Liver (tissue), 9 donors: ENCODE measurements around the gene DDX1. TPM values are rescaled to one million over a fixed set of nuclear protein-coding genes. Genes with fewer than 3 reads are reported as not detected.

Experiments used
- DNase-seq: peaks from one replicate; pipeline ENCODE4 v3.0.0-alpha.2; 2017; ENCODE audit warnings: low spot score
- H3K27ac ChIP-seq, 2 donors: one replicate each; pipeline ENCODE4 v1.7.0; 2013; ENCODE audit warnings: inconsistent platforms in 2 of 2, low read length in 2 of 2, control low read depth in 1 of 2, low read depth in 1 of 2, mild to moderate bottlenecking in 1 of 2
- H3K27me3 ChIP-seq, 4 donors: one replicate each; pipeline versions ENCODE4 v1.6.1 to v1.7.0; 2013; ENCODE audit warnings: low read length in 3 of 4, inconsistent platforms in 1 of 4, mild to moderate bottlenecking in 1 of 4, moderate library complexity in 1 of 4; ENCODE audit not compliant: control insufficient read depth in 4 of 4, insufficient read depth in 4 of 4
- H3K36me3 ChIP-seq, 4 donors: one replicate each; pipeline versions ENCODE4 v1.6.1 to v1.7.0; 2013; ENCODE audit warnings: low read length in 3 of 4, mild to moderate bottlenecking in 3 of 4, low read depth in 1 of 4, moderate library complexity in 1 of 4; ENCODE audit not compliant: control insufficient read depth in 4 of 4, insufficient read depth in 3 of 4
- H3K4me1 ChIP-seq, 4 donors: one replicate each; pipeline versions ENCODE4 v1.6.1 to v1.7.0; 2013; ENCODE audit warnings: low read length in 3 of 4, mild to moderate bottlenecking in 3 of 4, moderate library complexity in 1 of 4; ENCODE audit not compliant: control insufficient read depth in 4 of 4, insufficient read depth in 4 of 4
- H3K4me3 ChIP-seq, 3 donors: one replicate each; pipeline versions ENCODE4 v1.6.1 to v1.7.0; 2013; ENCODE audit warnings: low read length in 3 of 3, control low read depth in 1 of 3, low read depth in 1 of 3, mild to moderate bottlenecking in 1 of 3
- H3K9ac ChIP-seq, 2 donors: one replicate each; pipeline ENCODE4 v1.7.0; 2013; ENCODE audit warnings: low read length in 2 of 2, mild to moderate bottlenecking in 2 of 2, moderate library complexity in 2 of 2, control low read depth in 1 of 2, low read depth in 1 of 2
- H3K9me3 ChIP-seq, 4 donors: one replicate each; pipeline versions ENCODE4 v1.6.1 to v1.7.0; 2013; ENCODE audit warnings: low read length in 3 of 4; ENCODE audit not compliant: control insufficient read depth in 4 of 4
- EGR1 ChIP-seq, 2 donors: IDR thresholded peaks; 2 replicates each; pipeline ENCODE4 v1.6.1; 2016 to 2018; ENCODE audit warnings: antibody characterized with exemption in 2 of 2, low read depth in 2 of 2
- FOXA1 ChIP-seq: IDR thresholded peaks from 2 replicates; pipeline ENCODE4 v1.6.1; 2016; ENCODE audit warnings: antibody characterized with exemption
- FOXA2 ChIP-seq: IDR thresholded peaks from 2 replicates; pipeline ENCODE4 v1.6.1; 2016; ENCODE audit warnings: antibody characterized with exemption
- GABPA ChIP-seq, 2 donors: IDR thresholded peaks in 1 of 2; conservative IDR thresholded peaks in 1 of 2; 2 replicates each; pipeline ENCODE4 v1.6.1; 2016; ENCODE audit warnings: antibody characterized with exemption in 2 of 2, mild to moderate bottlenecking in 1 of 2, moderate library complexity in 1 of 2
- HNF4A ChIP-seq, 2 donors: conservative IDR thresholded peaks; 2 replicates each; pipeline ENCODE4 v1.6.1; 2016; ENCODE audit warnings: antibody characterized with exemption in 2 of 2, mild to moderate bottlenecking in 2 of 2
- HNF4G ChIP-seq: IDR thresholded peaks from 2 replicates; pipeline ENCODE4 v1.6.1; 2016; ENCODE audit warnings: antibody characterized with exemption
- NR2F2 ChIP-seq: IDR thresholded peaks from 2 replicates; pipeline ENCODE4 v1.6.1; 2016; ENCODE audit warnings: antibody characterized with exemption
- RAD21 ChIP-seq, 2 donors: IDR thresholded peaks; 2 replicates each; pipeline ENCODE4 v1.6.1; 2016; ENCODE audit warnings: antibody characterized with exemption in 2 of 2, mild to moderate bottlenecking in 2 of 2
- RXRA ChIP-seq, 2 donors: IDR thresholded peaks; 2 replicates each; pipeline ENCODE4 v1.6.1; 2017 to 2018; ENCODE audit warnings: antibody characterized with exemption in 2 of 2, mild to moderate bottlenecking in 1 of 2
- SP1 ChIP-seq: IDR thresholded peaks from 2 replicates; pipeline ENCODE4 v1.6.1; 2018; ENCODE audit warnings: antibody characterized with exemption, mild to moderate bottlenecking
- TAF1 ChIP-seq: conservative IDR thresholded peaks from 2 replicates; pipeline ENCODE4 v1.6.1; 2016; ENCODE audit warnings: antibody characterized with exemption, mild to moderate bottlenecking
- YY1 ChIP-seq: IDR thresholded peaks from 2 replicates; pipeline ENCODE4 v1.6.1; 2016; ENCODE audit warnings: antibody characterized with exemption, mild to moderate bottlenecking
- whole genome bisulfite sequencing: extraction: QIAGEN DNeasy Blood & Tissue Kit; methylation state at CpG from one replicate; pipeline ENCODE4 v1.1.7; 2013; 5-methylcytosine and 5-hydroxymethylcytosine counted together
- polyA plus RNA-seq, 2 donors: library from polyadenylated mRNA; stranded (reverse) in 1 of 2; unstranded in 1 of 2; fragments of 200-250 nt in 1 of 2; fragments of >200 nt in 1 of 2; fragmentation: Nextera tagmentation in 1 of 2; extraction: Ambion mirVana in 1 of 2; gene quantifications; one replicate each; pipeline versions ENCODE4 v1.2.1 to v1.2.3, GENCODE V29; 2013 to 2015
- total RNA-seq, 2 donors: library from RNA; depleted of rRNA; stranded (reverse); fragments of >200 nt; gene quantifications; one replicate each; pipeline ENCODE4 v1.2.3, GENCODE V29; 2014
- TF ChIP-seq, protein P1 (sequence below): IDR thresholded peaks from 2 replicates; pipeline ENCODE4 v1.6.1; 2016; ENCODE audit warnings: antibody characterized with exemption, mild to moderate bottlenecking
- TF ChIP-seq, protein P2 (sequence below): IDR thresholded peaks from 2 replicates; pipeline ENCODE4 v1.6.1; 2016; ENCODE audit warnings: antibody characterized with exemption
- TF ChIP-seq, protein P3 (sequence below): fragments of 150-350 bp; IDR thresholded peaks from 2 replicates; pipeline ENCODE4 v1.5.1; 2017; ENCODE audit warnings: improper control_type of control experiment, low read depth, low read length; ENCODE audit not compliant: missing input control
- TF ChIP-seq, protein P4 (sequence below): IDR thresholded peaks from 2 replicates; pipeline ENCODE4 v1.6.1; 2016; ENCODE audit warnings: antibody characterized with exemption
- TF ChIP-seq, protein P5 (sequence below): IDR thresholded peaks from 2 replicates; pipeline ENCODE4 v1.6.1; 2016; ENCODE audit warnings: antibody characterized with exemption
- donor health status: healthy.
- donor health status: healthy.
- donor health status: healthy.
- donor health status: healthy.
- donor health status: healthy.

Gene DDX1
- total and polyA plus RNA-seq, 4 donors = 31.7 to 43.9 (median 38.8) TPM

DNA sequence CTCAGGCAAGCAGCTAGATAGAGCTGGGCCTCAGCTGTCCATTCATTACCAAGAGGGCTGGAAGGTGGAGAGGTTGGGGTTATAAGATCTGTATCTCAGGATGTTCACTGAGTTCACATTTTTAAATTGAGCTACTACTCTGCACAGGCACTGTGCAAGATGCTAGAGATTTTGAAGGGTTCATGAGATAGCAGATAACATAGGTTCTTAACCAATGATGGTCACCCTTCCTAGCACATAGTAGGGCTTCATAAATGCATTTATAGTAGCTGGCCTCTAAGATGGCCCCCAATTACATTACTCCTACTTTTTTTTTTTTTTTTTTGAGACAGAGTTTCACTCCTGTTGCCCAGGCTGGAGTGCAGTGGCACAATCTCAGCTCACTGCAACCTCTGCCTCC, 79.7 kb downstream of the DDX1 start (continued):
- TF ChIP-seq, protein P1, sequence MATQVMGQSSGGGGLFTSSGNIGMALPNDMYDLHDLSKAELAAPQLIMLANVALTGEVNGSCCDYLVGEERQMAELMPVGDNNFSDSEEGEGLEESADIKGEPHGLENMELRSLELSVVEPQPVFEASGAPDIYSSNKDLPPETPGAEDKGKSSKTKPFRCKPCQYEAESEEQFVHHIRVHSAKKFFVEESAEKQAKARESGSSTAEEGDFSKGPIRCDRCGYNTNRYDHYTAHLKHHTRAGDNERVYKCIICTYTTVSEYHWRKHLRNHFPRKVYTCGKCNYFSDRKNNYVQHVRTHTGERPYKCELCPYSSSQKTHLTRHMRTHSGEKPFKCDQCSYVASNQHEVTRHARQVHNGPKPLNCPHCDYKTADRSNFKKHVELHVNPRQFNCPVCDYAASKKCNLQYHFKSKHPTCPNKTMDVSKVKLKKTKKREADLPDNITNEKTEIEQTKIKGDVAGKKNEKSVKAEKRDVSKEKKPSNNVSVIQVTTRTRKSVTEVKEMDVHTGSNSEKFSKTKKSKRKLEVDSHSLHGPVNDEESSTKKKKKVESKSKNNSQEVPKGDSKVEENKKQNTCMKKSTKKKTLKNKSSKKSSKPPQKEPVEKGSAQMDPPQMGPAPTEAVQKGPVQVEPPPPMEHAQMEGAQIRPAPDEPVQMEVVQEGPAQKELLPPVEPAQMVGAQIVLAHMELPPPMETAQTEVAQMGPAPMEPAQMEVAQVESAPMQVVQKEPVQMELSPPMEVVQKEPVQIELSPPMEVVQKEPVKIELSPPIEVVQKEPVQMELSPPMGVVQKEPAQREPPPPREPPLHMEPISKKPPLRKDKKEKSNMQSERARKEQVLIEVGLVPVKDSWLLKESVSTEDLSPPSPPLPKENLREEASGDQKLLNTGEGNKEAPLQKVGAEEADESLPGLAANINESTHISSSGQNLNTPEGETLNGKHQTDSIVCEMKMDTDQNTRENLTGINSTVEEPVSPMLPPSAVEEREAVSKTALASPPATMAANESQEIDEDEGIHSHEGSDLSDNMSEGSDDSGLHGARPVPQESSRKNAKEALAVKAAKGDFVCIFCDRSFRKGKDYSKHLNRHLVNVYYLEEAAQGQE = no peak
- TF ChIP-seq FOXA1 (no peak), SP1 (no peak), YY1 (no peak), NR2F2 (no peak), GABPA (IDR thresholded peaks at IDR 0.05 in 1 of 2, conservative IDR thresholded peaks at IDR 0.05 in 1 of 2) (no peak)
- TF ChIP-seq, protein P2, sequence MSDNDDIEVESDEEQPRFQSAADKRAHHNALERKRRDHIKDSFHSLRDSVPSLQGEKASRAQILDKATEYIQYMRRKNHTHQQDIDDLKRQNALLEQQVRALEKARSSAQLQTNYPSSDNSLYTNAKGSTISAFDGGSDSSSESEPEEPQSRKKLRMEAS = no peak

DNA sequence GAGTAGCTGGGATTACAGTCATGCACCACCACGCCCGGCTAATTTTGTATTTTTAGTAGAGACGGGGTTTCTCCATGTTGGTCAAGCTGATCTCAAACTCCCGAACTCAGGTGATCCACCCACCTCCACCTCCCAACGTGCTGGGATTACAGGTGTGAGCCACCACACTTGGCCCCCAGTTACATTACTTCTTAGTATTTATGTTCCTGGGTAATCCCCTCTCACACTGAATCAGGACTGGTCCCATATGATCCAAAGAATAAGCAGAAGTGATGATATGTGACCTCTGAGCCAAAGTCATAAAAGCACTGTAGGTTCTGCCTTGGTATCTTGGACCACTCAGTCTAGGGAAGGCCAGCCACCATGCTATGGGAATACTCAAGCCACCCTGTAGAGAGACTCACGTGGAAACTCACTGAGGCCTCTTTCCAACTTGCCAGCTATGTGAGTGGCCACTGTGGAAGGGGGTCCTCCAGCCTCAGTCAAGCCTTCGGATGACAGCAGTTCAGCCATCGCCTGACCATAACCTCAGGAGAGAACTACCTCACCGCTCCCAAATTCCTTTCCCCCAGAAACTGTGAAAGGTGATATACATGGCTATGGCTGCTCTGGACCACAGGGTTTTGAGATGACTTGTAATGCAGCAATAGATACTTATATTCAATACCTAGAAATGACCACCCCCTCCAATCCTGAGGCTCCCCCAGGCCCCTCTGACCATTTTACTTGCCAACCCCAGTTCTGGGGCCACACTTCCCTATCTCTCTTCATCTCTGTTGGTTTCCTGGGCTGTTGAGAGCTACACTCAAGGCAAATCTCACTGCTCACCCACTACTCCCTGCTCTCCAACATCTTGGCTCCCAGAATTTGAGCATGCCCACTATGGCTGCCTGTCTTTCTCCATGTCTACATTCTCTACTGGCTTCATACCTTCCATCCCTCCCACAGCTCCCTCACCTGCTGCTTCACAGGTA, 80.5 kb downstream of the DDX1 start:
- no peaks in the 10 kb centered on the region for H3K36me3 ChIP-seq
- TF ChIP-seq, protein P3, sequence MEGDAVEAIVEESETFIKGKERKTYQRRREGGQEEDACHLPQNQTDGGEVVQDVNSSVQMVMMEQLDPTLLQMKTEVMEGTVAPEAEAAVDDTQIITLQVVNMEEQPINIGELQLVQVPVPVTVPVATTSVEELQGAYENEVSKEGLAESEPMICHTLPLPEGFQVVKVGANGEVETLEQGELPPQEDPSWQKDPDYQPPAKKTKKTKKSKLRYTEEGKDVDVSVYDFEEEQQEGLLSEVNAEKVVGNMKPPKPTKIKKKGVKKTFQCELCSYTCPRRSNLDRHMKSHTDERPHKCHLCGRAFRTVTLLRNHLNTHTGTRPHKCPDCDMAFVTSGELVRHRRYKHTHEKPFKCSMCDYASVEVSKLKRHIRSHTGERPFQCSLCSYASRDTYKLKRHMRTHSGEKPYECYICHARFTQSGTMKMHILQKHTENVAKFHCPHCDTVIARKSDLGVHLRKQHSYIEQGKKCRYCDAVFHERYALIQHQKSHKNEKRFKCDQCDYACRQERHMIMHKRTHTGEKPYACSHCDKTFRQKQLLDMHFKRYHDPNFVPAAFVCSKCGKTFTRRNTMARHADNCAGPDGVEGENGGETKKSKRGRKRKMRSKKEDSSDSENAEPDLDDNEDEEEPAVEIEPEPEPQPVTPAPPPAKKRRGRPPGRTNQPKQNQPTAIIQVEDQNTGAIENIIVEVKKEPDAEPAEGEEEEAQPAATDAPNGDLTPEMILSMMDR = no peak
- TF ChIP-seq TAF1 (no peak), FOXA2 (no peak), EGR1 (IDR thresholded peaks at IDR 0.05; ENCODE audit: low read depth in 2 of 2) (no peak), GABPA (IDR thresholded peaks at IDR 0.05 in 1 of 2, conservative IDR thresholded peaks at IDR 0.05 in 1 of 2) (no peak), HNF4A (conservative IDR thresholded peaks at IDR 0.05) (no peak), HNF4G (no peak), RAD21 (IDR thresholded peaks at IDR 0.05) (no peak), NR2F2 (no peak), RXRA (IDR thresholded peaks at IDR 0.05) (no peak)
- TF ChIP-seq, protein P1 = no peak
- TF ChIP-seq, protein P4, sequence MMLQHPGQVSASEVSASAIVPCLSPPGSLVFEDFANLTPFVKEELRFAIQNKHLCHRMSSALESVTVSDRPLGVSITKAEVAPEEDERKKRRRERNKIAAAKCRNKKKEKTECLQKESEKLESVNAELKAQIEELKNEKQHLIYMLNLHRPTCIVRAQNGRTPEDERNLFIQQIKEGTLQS = no peak
- TF ChIP-seq, protein P2 = no peak
- TF ChIP-seq, protein P5, sequence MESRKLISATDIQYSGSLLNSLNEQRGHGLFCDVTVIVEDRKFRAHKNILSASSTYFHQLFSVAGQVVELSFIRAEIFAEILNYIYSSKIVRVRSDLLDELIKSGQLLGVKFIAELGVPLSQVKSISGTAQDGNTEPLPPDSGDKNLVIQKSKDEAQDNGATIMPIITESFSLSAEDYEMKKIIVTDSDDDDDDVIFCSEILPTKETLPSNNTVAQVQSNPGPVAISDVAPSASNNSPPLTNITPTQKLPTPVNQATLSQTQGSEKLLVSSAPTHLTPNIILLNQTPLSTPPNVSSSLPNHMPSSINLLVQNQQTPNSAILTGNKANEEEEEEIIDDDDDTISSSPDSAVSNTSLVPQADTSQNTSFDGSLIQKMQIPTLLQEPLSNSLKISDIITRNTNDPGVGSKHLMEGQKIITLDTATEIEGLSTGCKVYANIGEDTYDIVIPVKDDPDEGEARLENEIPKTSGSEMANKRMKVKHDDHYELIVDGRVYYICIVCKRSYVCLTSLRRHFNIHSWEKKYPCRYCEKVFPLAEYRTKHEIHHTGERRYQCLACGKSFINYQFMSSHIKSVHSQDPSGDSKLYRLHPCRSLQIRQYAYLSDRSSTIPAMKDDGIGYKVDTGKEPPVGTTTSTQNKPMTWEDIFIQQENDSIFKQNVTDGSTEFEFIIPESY = no peak
- H3K9me3 ChIP-seq = no peaks in the 10 kb centered on the region
- no peak for DNase-seq
- WGBS = 94% methylated on average over 9 of the region's 9 CpGs
- H3K9ac ChIP-seq = no peak overlapping the region
- H3K4me3 ChIP-seq = no peak overlapping the region
- H3K27ac ChIP-seq = no peak overlapping the region
- peaks cover 0 to 9% (median under 1%) of the 10 kb centered on the region in 4 donors for H3K4me1 ChIP-seq
- H3K27me3 ChIP-seq = no peaks in the 10 kb centered on the region
